SK-N-MC (cell line): Measurements from ENCODE around the gene ARVCF.

Experiments used
- DNase-seq: peaks from one replicate; pipeline ENCODE4 v3.0.0-alpha.2; 2011; ENCODE audit warnings: low read depth, low spot score
- H3K27ac ChIP-seq: fragments of 200-600 bp; sonication (generic); 2 replicates; pipeline ENCODE4 v1.5.1; 2016; ENCODE audit warnings: mixed run types
- H3K36me3 ChIP-seq: fragments of 200-600 bp; sonication (generic); 2 replicates; pipeline ENCODE4 v1.6.1; 2017; ENCODE audit warnings: antibody characterized with exemption, low read length, mixed read lengths; ENCODE audit not compliant: insufficient read depth
- H3K4me3 ChIP-seq: fragments of 200-600 bp; sonication (generic); 2 replicates; pipeline ENCODE4 v1.5.1; 2016
- H3K9ac ChIP-seq: fragments of 200-600 bp; sonication (generic); 2 replicates; pipeline ENCODE4 v1.8.0; 2017; ENCODE audit warnings: mixed run types, mixed read lengths; ENCODE audit not compliant: insufficient read length
- H3K9me3 ChIP-seq: fragments of 200-600 bp; sonication (generic); 2 replicates; pipeline ENCODE4 v1.6.1; 2017; ENCODE audit warnings: low read depth, mild to moderate bottlenecking, antibody characterized with exemption, low read length, moderate library complexity, mixed read lengths
- EZH2 ChIP-seq: fragments of 200-600 bp; sonication (generic); IDR thresholded peaks from one replicate; pipeline ENCODE4 v1.6.1; 2017; ENCODE audit warnings: antibody characterized with exemption
- FOXP2 ChIP-seq: optimal IDR thresholded peaks from 2 replicates; pipeline ENCODE3; 2011; ENCODE audit warnings: mild to moderate bottlenecking, moderate library complexity; ENCODE audit not compliant: insufficient read depth; ENCODE audit errors: extremely low read length, control extremely low read depth
- POLR2AphosphoS5 ChIP-seq: IDR thresholded peaks from 2 replicates; pipeline ENCODE4 v1.6.1; 2012; ENCODE audit warnings: mild to moderate bottlenecking, low read depth, low read length, borderline replicate concordance

The ARVCF gene

DNA sequence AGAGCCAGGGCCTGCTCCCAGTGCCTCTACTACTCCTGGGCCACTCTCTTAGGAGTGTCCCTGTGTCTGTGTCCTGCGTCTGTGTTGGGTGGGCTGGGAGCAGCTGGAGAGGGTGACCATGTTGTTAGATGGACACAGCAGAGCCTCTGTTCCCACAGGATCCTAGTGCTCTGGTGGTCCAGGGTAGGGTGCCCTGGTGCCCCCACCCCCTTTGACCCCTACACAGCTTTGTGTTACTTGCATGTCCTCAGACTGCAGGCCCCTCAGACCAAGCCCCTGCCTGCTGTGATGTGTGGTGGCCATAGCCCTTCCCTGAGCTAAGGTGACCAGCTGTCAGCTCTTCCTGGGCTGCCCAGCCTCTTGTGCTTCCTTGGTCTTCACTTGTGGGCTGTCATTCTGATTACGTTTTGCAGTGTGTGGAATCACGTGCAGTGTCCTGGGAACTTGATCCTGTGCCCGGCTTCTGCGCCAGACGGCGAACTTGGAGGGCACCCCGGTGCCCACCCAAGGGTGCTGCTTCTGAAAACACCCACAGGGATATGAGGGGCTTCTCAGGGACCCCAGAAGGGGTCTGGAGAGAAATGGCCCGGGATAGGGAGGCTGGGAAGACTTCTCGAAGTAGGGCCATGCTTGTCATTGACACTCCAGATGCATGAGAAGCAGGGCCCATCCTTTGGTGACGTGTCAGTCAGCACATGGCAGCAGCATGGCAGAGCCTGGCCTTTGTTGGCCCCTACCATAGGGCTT lies 5.8 kb upstream of the ARVCF start:
- Histone ChIP-seq H3K27ac (no peak overlapping the region), H3K9me3 (no peaks in the 10 kb centered on the region), H3K36me3 (no peaks in the 10 kb centered on the region), H3K4me3 (peak overlapping the region; percentile 96), H3K9ac (no peak overlapping the region)
- TF ChIP-seq EZH2 = no peak
- TF ChIP-seq POLR2AphosphoS5 = no peak
- TF ChIP-seq FOXP2 = no peak
- DNase-seq = no peak

- TF ChIP-seq FOXP2 (no peak), POLR2AphosphoS5 (no peak), EZH2 (no peak)
- Histone ChIP-seq H3K9me3 (no peaks in the 10 kb centered on the region), H3K4me3 (peak overlapping the region; percentile 96), H3K27ac (no peak overlapping the region), H3K36me3 (no peaks in the 10 kb centered on the region), H3K9ac (peak overlapping the region; percentile 88)
- DNase-seq = no peak
Measured at GRCh38 chr22:20021196-20022181, 4.9 kb upstream of the ARVCF start.

GRCh38 chr22:20020533-20021195 lies 4.0 kb upstream of the ARVCF start, which contains the start of gene TANGO2:
TANGO2 (plus strand) TSS chr22:20021110; CDS start chr22:20036799, 15,689 bp downstream.
- peak; percentile 36; the same call in 1 of the 2 replicates for TF ChIP-seq POLR2AphosphoS5
- TF ChIP-seq EZH2 = no peak
- peak; percentile 5 for DNase-seq
- H3K4me3 ChIP-seq = peak within 1 kb of the TSS; percentile 96
- no peaks in the 10 kb centered on the region for H3K9me3 ChIP-seq
- no peak within 1 kb of the TSS for H3K27ac ChIP-seq
- H3K36me3 ChIP-seq = no peaks in the 10 kb centered on the region
- H3K9ac ChIP-seq = peak within 1 kb of the TSS; percentile 88

DNA sequence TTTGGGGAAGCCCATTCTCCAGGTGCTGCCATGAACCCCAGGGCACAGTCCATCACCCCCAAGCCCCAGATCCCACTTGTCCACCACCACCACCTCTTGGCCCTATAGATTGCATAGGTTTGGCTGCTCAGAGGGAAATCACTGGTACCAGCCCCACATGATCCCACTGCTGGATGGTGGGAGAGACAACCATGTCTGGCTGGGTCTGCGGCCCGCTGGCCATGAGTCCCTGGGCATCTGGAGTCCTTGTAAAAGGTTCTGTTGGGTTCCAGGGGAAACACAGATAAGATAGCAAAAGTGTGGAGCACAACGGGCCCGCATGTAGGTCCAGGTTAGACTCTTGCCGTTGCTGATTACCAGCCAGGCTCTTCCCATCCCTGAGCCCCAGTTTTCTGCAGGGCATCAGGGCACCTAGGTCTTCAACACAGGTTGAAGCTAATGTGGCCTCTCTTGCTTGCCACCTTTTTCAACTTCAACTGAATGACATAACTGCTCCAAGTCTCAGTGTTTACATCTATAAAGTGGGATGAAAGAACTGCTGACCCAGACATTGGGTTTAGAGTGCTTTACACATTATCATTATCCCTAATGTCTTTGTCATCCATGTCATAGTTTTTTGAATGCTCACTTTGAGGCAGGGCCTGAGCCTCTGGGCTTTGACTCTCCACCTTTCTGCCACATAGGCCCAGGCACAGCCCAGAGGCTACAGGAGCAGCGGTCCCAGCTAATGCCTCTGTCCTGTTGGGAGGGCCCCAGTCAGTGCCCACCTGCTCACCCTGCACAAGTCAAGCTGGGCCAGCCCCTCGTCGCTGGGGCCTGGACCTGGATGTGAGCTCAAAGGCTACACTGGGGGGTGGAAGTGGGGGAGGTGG lies 3.3 kb upstream of the ARVCF start:
- no peak overlapping the region for H3K9ac ChIP-seq
- DNase-seq = no peak
- peak overlapping the region; percentile 96; the same call in 1 of the 2 replicates for H3K4me3 ChIP-seq
- no peaks in the 10 kb centered on the region for H3K36me3 ChIP-seq
- no peaks in the 10 kb centered on the region for H3K9me3 ChIP-seq
- no peak overlapping the region for H3K27ac ChIP-seq
- no peak for TF ChIP-seq EZH2
- no peak for TF ChIP-seq FOXP2
- TF ChIP-seq POLR2AphosphoS5 = no peak

GRCh38 chr22:20018001-20018400 lies 1.4 kb upstream of the ARVCF start:
- Histone ChIP-seq H3K36me3 (no peaks in the 10 kb centered on the region), H3K4me3 (no peak overlapping the region), H3K9ac (no peak overlapping the region), H3K27ac (no peak overlapping the region), H3K9me3 (no peaks in the 10 kb centered on the region)
- TF ChIP-seq POLR2AphosphoS5 = no peak
- TF ChIP-seq FOXP2 = no peak
- no peak for TF ChIP-seq EZH2
- DNase-seq = no peak

DNA sequence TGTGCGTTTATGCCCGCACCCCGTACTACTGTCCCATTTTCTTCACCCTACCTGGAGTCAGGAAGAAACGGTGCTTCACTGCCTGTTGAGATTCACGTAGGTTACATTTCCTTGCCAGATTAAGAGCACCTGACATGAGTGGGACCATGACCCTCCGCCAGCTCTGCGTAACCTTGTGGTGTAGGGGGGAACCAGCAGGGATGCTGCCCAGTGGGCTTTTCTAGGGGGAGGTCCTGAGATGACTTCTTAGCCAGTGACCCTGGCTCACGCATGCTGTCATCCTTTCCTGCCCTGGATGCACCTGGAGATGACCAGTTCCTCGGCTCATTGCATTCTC lies 967 bp upstream of the ARVCF start:
- no peak for DNase-seq
- Histone ChIP-seq H3K9me3 (no peaks in the 10 kb centered on the region), H3K9ac (no peak overlapping the region), H3K4me3 (no peak overlapping the region), H3K27ac (no peak overlapping the region), H3K36me3 (no peaks in the 10 kb centered on the region)
- TF ChIP-seq FOXP2 (no peak), EZH2 (no peak), POLR2AphosphoS5 (no peak)

DNA sequence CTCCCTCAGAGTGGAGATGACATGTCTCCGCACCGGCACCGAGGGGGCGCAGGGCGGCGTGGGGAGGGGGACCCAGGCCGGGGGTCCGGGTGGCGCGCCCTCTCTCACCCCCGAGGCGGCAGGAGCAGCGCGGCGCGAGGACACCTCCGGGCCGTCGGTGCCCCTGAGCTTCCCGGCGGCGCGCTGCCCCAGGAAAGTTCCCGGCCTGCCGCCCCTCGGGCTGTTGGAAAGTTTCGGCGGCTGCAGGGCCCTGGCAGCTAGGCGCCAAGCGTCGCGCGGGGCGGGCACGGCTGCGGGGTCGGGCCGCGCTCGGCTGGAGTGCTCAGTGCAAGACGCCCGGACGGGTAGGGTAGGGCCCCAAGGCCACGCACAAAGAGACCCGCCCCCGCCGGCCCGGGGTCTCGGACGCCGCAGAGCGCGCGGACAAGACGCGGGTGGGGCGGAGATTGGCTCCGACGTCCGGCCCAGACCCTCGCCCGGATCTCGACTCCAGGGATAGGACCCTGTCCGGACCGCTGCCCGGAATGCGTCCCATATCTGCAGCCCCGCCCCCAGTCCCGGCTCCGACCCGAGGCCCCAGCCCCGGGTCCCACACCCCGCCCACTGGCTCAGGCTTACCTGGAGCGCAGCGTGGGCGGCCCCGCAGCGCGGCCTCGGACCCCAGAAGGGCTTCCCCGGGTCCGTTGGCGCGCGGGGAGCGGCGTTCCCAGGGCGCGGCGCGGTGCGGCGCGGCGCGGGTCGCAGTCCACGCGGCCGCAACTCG lies 471 bp downstream of the ARVCF start:
- TF ChIP-seq EZH2 (peak; percentile 61), FOXP2 (no peak), POLR2AphosphoS5 (no peak)
- DNase-seq = no peak
- H3K27ac ChIP-seq = no peak overlapping the region
- H3K36me3 ChIP-seq = no peaks in the 10 kb centered on the region
- no peaks in the 10 kb centered on the region for H3K9me3 ChIP-seq
- H3K4me3 ChIP-seq = peak overlapping the region; percentile 79
- no peak overlapping the region for H3K9ac ChIP-seq

GRCh38 chr22:20015187-20015625 lies 1.4 kb downstream of the ARVCF start:
- no peak overlapping the region for H3K9ac ChIP-seq
- no peaks in the 10 kb centered on the region for H3K9me3 ChIP-seq
- TF ChIP-seq POLR2AphosphoS5 (no peak), FOXP2 (no peak), EZH2 (no peak)
- H3K4me3 ChIP-seq = no peak overlapping the region
- DNase-seq = no peak
- no peak overlapping the region for H3K27ac ChIP-seq
- H3K36me3 ChIP-seq = no peaks in the 10 kb centered on the region
